GM19455 (cell line): Measurements from ENCODE around the gene TMEM9B.
"Not testable (repeated sequence)": the region's sequence is repeated elsewhere in the genome, so short reads cannot be mapped to it uniquely, and the experiment has no call there.

Experiments
- ATAC-seq: cut with Tn5 transposase; IDR thresholded peaks from one replicate; pipeline ENCODE4 v1.9.1; 2021; ENCODE audit not compliant: unreplicated experiment

The TMEM9B gene

GRCh38 chr11:8964324-8965320 lies at the start of gene TMEM9B:
TSS of gene TMEM9B (minus strand) at chr11:8964442. CDS start at chr11:8964313, 129 bp downstream.
- peak; percentile 84 for ATAC-seq

GRCh38 chr11:9013373-9013772 lies 49.1 kb upstream of the TMEM9B start:
- no peak for ATAC-seq

GRCh38 chr11:9009538-9009937 lies 45.3 kb upstream of the TMEM9B start:
- ATAC-seq: not testable (repeated sequence)

DNA sequence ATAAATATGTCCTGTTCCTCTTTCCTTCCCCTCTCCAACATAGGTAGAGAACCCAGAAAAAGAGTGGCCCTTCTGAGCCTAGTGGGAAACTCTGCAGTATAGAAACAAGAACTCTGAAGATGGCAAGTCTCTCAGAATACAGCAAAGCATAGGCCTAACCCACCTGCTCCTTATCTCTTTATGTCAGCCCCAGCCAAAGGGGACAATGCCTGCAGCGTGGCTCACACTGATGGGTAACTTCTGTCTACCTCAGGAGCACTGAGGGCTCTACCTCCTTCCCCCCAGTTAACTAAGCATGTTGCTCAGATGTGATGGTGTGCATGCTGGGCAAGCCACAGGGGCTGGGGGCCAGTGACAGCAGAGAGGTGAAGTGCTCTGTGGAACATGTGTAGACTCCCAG lies 44.4 kb upstream of the TMEM9B start:
- no peak for ATAC-seq

GRCh38 chr11:9008011-9008550 lies 43.8 kb upstream of the TMEM9B start:
- ATAC-seq: no peak

GRCh38 chr11:9005087-9005486 lies 40.8 kb upstream of the TMEM9B start:
- ATAC-seq: no peak

- peak; percentile 17 for ATAC-seq
Observed at GRCh38 chr11:9004183-9004926, 40.1 kb upstream of the TMEM9B start.

DNA sequence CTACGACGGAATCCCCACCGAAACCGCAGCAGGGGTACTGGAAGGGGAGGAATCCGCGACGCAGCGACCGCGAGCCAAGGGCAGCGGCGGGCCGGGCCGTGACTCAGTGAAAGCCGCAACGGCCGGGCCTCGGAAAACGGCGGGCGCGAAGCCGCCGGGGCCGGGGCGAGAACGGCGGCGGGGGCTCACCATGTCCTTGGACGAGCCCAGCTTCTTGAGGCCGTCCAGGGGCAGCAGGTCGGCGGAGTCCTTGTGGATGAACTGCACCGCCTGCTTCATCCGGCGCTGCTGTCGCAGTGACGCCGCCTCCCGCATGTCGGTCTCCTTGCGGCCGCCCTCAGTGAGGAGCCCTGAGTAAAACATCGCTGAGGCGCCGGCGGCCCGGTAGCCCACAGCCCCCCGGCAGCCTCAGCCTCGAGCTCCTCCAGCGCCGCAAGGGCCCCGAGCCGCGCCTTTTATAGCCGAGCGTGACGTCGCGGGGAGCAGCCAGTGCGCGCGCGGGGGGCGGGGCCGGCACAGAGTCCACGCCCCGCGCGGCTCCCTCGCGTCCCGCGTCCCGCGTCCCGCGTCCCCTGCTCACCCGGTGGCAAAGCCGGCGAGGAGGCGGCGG lies 39.4 kb upstream of the TMEM9B start, which contains the start of gene NRIP3:
NRIP3 (minus strand) TSS at position 429 of the 610 bp plus-strand sequence; CDS start at position 363, 66 bp downstream.
- ATAC-seq: peak; percentile 64

GRCh38 chr11:9002920-9003572 lies 38.8 kb upstream of the TMEM9B start:
- no peak for ATAC-seq

DNA sequence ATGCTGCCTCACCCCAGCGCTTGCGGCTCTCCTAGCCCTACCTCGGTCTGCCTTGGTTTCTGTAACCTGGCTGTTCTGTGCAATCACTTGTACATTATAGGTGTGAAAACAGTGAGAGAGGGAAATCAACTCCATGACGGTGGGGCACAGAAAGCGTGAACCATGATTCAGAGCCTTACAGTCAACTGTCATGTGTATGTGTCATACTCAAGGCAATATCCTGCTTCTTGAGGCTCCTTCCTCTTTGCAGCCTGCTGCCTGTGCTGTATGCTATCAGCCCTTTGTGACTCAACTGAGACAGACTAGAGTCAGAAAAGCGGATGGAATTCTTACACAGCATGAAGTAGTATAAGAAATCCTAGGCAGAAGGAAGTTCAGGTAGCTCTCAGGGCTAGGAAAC lies 37.5 kb upstream of the TMEM9B start:
- ATAC-seq: no peak

DNA sequence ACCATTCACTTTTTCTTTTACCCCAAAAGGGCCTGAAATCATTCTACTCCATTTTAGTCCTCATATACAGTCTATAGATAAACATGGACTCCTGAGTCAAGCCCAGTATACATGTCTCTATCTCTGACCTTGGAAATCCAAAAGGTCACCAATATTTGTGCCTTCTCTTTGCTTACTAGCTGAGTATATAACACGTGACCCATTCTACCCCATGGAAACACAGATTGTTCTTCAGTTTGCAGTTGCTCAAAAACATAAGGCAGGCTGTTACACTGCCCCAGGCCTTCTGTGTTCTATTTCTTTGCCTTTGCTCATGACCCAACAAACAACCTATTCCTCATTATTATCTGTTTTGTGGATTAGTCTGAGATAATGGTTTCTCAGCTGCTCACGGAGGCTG lies 33.8 kb upstream of the TMEM9B start:
- ATAC-seq: no peak

DNA sequence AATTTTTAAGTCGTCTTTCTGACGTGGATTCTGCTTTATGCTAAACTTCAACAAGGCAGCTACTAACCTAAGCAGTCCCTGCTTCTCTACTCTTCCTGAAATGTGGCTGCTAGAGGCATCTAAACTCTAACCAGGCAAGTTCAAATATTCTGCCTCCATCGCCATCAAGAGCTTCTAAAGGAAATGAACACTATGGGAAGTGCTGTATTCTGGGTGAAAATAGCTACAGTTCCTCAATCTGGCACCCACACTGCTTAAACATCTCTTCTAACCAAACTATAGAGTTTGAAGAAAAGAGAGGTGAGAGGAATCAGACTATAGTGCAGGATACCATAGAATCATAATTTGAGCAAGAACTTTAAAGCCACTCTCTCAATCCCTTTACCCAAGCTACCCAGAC lies 33.2 kb upstream of the TMEM9B start:
- no peak for ATAC-seq

GRCh38 chr11:8989453-8989852 lies 25.2 kb upstream of the TMEM9B start:
- no peak for ATAC-seq

GRCh38 chr11:8988329-8989234 lies 24.3 kb upstream of the TMEM9B start:
- no peak for ATAC-seq

DNA sequence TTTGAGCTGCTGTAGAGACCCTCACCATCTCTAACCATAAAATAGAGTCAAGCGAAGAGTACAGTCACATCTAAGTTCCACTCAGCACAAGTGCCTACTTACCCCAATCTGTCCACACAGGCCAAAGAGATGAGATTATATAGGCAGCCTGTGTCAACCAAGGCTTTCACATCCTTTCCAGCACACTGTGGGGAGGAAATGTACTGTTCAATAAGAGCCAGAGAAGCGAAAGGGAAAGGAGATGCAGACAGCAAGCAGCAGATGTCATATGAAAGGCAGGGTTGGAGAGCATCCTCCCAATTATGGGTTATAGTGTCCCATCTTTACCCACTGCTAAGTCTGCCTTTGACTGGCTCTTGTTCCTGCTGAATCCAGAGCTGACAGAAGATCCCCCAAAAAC lies 23.2 kb upstream of the TMEM9B start:
- no peak for ATAC-seq

- not testable (repeated sequence) for ATAC-seq
Observed at GRCh38 chr11:8986772-8987171, 22.5 kb upstream of the TMEM9B start.

DNA sequence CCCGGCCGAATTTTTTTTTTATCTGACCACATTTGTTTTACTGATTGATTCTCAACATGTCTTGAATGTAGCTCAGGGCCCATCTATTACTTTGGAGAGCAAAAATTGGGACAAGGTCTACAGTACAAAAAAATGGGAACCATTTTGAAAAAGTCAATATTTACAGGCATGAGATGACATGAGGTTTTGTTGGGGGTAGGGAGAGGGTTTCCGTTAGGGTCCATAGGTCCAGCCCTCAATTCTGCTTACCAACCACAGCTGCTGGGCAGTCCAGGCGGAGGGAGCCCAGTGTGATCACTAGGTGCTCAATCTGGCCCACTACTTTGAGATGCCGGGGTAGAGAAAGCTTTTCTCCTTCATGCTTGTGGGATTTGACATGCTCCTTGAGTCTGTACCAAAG lies 21.2 kb upstream of the TMEM9B start:
- no peak for ATAC-seq

DNA sequence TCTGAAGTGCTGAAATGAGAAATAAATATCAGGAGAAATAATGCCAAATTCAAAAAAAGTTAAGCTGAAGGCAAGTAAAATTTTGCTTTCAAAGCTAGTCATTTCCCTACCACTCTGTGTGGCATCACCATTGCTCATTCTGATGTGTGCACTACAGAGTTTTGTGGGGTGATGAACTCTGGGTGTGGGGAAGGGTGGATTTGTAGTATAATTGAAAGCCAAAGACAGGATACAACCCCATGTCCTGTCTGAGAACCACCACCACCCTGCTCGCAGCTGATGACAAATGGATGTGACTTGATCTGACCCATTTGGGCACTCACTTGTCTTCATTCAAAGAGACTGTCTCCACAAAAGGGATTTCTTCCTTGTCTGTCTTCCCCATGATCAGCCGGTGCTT lies 19.3 kb upstream of the TMEM9B start:
- no peak for ATAC-seq

GRCh38 chr11:8980485-8980884 lies 16.2 kb upstream of the TMEM9B start:
- no peak for ATAC-seq
